Measurements from ENCODE around the gene NMRK2.

- TF ChIP-seq HDAC2 (IDR thresholded peaks at IDR 0.05), result no peak
- TF ChIP-seq POLR2A (IDR thresholded peaks at IDR 0.05; ENCODE audit: low read length), result no peak
- no peak for TF ChIP-seq CHD4 (IDR thresholded peaks at IDR 0.05; ENCODE audit: borderline replicate concordance)
- TF ChIP-seq CTCF (IDR thresholded peaks at IDR 0.05), result no peak
- TF ChIP-seq EP300 (IDR thresholded peaks at IDR 0.05), result no peak
- TF ChIP-seq REST (IDR thresholded peaks at IDR 0.05), result no peak
- no peak for TF ChIP-seq NPAS2 (CRISPR knock-in tag; IDR thresholded peaks at IDR 0.05; ENCODE audit: borderline replicate concordance)
Observed at GRCh38 chr19:3923096-3923758, 9.6 kb upstream of the NMRK2 start.
